HFFc6 (cell line): ENCODE measurements around the gene CDCA3. TPM values are rescaled to one million over a fixed set of nuclear protein-coding genes. Genes with fewer than 3 reads are reported as not detected.
A peak's percentile ranks its signal among the peaks of the same experiment; 100 is the strongest.
"Not testable (repeated sequence)": the region's sequence is repeated elsewhere in the genome, so short reads cannot be mapped to it uniquely, and the experiment has no call there.

Source experiments
- DNase-seq: peaks from one replicate; pipeline ENCODE4 v3.0.0-alpha.2; 2018
- H3K27ac Mint-ChIP-seq: 2 replicates; pipeline ENCODE4 v1.8.0; 2020; ENCODE audit warnings: mild to moderate bottlenecking, mixed read lengths
- H3K27me3 Mint-ChIP-seq: 2 replicates; pipeline ENCODE4 v1.8.0; 2021; ENCODE audit warnings: mild to moderate bottlenecking, moderate library complexity, mixed read lengths; ENCODE audit not compliant: insufficient read depth
- H3K36me3 Mint-ChIP-seq: 2 replicates; pipeline ENCODE4 v1.8.0; 2021; ENCODE audit warnings: low read depth, mixed read lengths
- H3K4me1 Mint-ChIP-seq: 2 replicates; pipeline ENCODE4 v1.8.0; 2020; ENCODE audit warnings: low read depth, mixed read lengths
- H3K4me3 Mint-ChIP-seq: 2 replicates; pipeline ENCODE4 v1.8.0; 2020; ENCODE audit warnings: mild to moderate bottlenecking, moderate library complexity, mixed read lengths
- H3K9me3 Mint-ChIP-seq: 2 replicates; pipeline ENCODE4 v1.8.0; 2020; ENCODE audit warnings: mild to moderate bottlenecking, mixed read lengths
- CTCF ChIP-seq: fragments of 200-600 bp; sonication (generic); IDR thresholded peaks from 2 replicates; pipeline ENCODE4 v1.5.0; 2021; ENCODE audit warnings: antibody characterized with exemption, mild to moderate bottlenecking
- total RNA-seq, 6 experiments: library from RNA; stranded (reverse); fragmentation: NEBNext Ultra II Directional; extraction: Animal tissue kit (Norgen Biotek cat#: 25700); gene quantifications; 2 replicates in 1 of 6; 3 replicates in 5 of 6; pipeline ENCODE4 v1.2.3, GENCODE V29; 2021

The CDCA3 gene
- total RNA-seq, 6 experiments from 2014 or later = 24.0 to 62.5 (median 56.3) TPM

GRCh38 chr12:6866163-6866919 is 15.3 kb upstream of the CDCA3 start:
- Mint-ChIP-seq H3K9me3 (no peaks in the 10 kb centered on the region), H3K4me3 (peak overlapping the region; percentile 97), H3K27ac (peak overlapping the region; percentile 90), H3K27me3 (peaks cover 17% of the 10 kb centered on the region), H3K4me1 (peaks cover 44% of the 10 kb centered on the region), H3K36me3 (peaks cover 62% of the 10 kb centered on the region)
- no peak for TF ChIP-seq CTCF
- DNase-seq = no peak

- not testable (repeated sequence) for H3K27ac Mint-ChIP-seq, H3K4me3 Mint-ChIP-seq, DNase-seq, H3K9me3 Mint-ChIP-seq
- Mint-ChIP-seq H3K27me3 (peaks cover 17% of the 10 kb centered on the region), H3K4me1 (peaks cover 33% of the 10 kb centered on the region), H3K36me3 (peaks cover 68% of the 10 kb centered on the region)
Observed at GRCh38 chr12:6865307-6865706, 14.2 kb upstream of the CDCA3 start.

GRCh38 chr12:6863586-6864321 is 12.7 kb upstream of the CDCA3 start:
- peak overlapping the region; percentile 55 for H3K27ac Mint-ChIP-seq
- DNase-seq = no peak
- H3K36me3 Mint-ChIP-seq = peaks cover 60% of the 10 kb centered on the region
- no peaks in the 10 kb centered on the region for H3K9me3 Mint-ChIP-seq
- H3K4me3 Mint-ChIP-seq = no peak overlapping the region
- TF ChIP-seq CTCF = no peak
- peaks cover 18% of the 10 kb centered on the region for H3K4me1 Mint-ChIP-seq
- peaks cover 13% of the 10 kb centered on the region for H3K27me3 Mint-ChIP-seq

DNA sequence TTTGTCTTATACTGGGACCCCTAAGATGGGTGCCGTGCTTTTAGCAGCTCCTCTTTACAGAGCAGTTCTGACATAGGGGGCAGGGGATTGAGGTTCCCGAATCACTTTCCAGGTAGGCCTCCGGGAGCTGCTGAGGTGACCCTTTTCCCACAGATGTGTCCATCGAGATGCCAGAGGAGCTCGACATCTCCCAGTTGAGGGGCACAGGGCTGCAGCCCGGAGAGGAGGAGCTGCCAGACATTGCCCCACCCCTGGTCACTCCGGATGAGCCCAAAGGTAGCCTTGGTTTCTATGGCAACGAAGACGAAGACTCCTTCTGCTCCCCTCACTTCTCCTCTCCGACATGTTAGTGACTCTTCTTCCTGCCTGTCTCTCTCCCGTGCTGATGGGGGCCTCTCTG is 11.9 kb upstream of the CDCA3 start:
- Mint-ChIP-seq H3K27ac (peak overlapping the region; percentile 55), H3K27me3 (peaks cover 8% of the 10 kb centered on the region), H3K36me3 (peaks cover 56% of the 10 kb centered on the region), H3K9me3 (no peaks in the 10 kb centered on the region), H3K4me1 (peaks cover 14% of the 10 kb centered on the region), H3K4me3 (no peak overlapping the region)
- TF ChIP-seq CTCF = no peak
- DNase-seq = no peak

GRCh38 chr12:6861391-6861790 is 10.3 kb upstream of the CDCA3 start:
- no peak overlapping the region for H3K4me3 Mint-ChIP-seq
- no peak for TF ChIP-seq CTCF
- peaks cover 7% of the 10 kb centered on the region for H3K4me1 Mint-ChIP-seq
- peaks cover 3% of the 10 kb centered on the region; the same call in 1 of the 2 replicates for H3K27me3 Mint-ChIP-seq
- no peak for DNase-seq
- no peaks in the 10 kb centered on the region for H3K9me3 Mint-ChIP-seq
- peaks cover 63% of the 10 kb centered on the region for H3K36me3 Mint-ChIP-seq
- H3K27ac Mint-ChIP-seq = peak overlapping the region; percentile 30; the same call in 1 of the 2 replicates

GRCh38 chr12:6860942-6861341 is 9.9 kb upstream of the CDCA3 start:
- H3K4me3 Mint-ChIP-seq = no peak overlapping the region
- peak overlapping the region; percentile 30; the same call in 1 of the 2 replicates for H3K27ac Mint-ChIP-seq
- no peaks in the 10 kb centered on the region for H3K9me3 Mint-ChIP-seq
- no peak for DNase-seq
- TF ChIP-seq CTCF = no peak
- peaks cover 62% of the 10 kb centered on the region for H3K36me3 Mint-ChIP-seq
- H3K27me3 Mint-ChIP-seq = peaks cover 3% of the 10 kb centered on the region
- peaks cover 7% of the 10 kb centered on the region for H3K4me1 Mint-ChIP-seq
